Nephron progenitor cell (in vitro differentiated cells): ENCODE results near the gene DCAF11.

Experiments used
- DNase-seq: peaks from one replicate; pipeline ENCODE4 v3.0.0; 2021
- H3K27ac Mint-ChIP-seq: 2 replicates; pipeline ENCODE4 v1.8.0; 2021; ENCODE audit warnings: mild to moderate bottlenecking, moderate library complexity, mixed read lengths
- H3K27me3 Mint-ChIP-seq: 2 replicates; pipeline ENCODE4 v1.8.0; 2021; ENCODE audit warnings: mild to moderate bottlenecking, low read depth, mixed read lengths; ENCODE audit not compliant: poor library complexity
- H3K36me3 Mint-ChIP-seq: 2 replicates; pipeline ENCODE4 v1.8.0; 2021; ENCODE audit warnings: low read depth, mixed read lengths
- H3K4me1 Mint-ChIP-seq: 2 replicates; pipeline ENCODE4 v1.8.0; 2021; ENCODE audit warnings: mixed read lengths
- H3K4me3 Mint-ChIP-seq: 2 replicates; pipeline ENCODE4 v1.8.0; 2021; ENCODE audit warnings: mild to moderate bottlenecking, moderate library complexity, mixed read lengths
- H3K9me3 Mint-ChIP-seq: 2 replicates; pipeline ENCODE4 v1.8.0; 2021; ENCODE audit warnings: mild to moderate bottlenecking, moderate library complexity, mixed read lengths
- CTCF ChIP-seq: fragments of 200-600 bp; sonication (generic); IDR thresholded peaks from 2 replicates; pipeline ENCODE4 v1.5.0; 2021; ENCODE audit warnings: antibody characterized with exemption

DCAF11 gene

GRCh38 chr14:24135834-24136683 lies 21.5 kb downstream of the DCAF11 start, which contains the start of gene PSME1:
Gene PSME1 (plus strand): TSS chr14:24136194. CDS start chr14:24136263, 69 bp downstream.
- Mint-ChIP-seq H3K27me3 (peaks cover 22% of the 10 kb centered on the region), H3K9me3 (no peaks in the 10 kb centered on the region), H3K27ac (peak within 1 kb of the TSS; percentile 73), H3K36me3 (peaks cover 25% of the 10 kb centered on the region), H3K4me3 (peak within 1 kb of the TSS; percentile 88), H3K4me1 (peaks cover 66% of the 10 kb centered on the region)
- TF ChIP-seq CTCF = no peak
- peak; percentile 96 for DNase-seq

GRCh38 chr14:24136684-24137528 lies 22.3 kb downstream of the DCAF11 start:
- TF ChIP-seq CTCF = no peak
- DNase-seq = no peak
- H3K27me3 Mint-ChIP-seq = peaks cover 18% of the 10 kb centered on the region
- H3K4me1 Mint-ChIP-seq = peaks cover 61% of the 10 kb centered on the region
- peaks cover 25% of the 10 kb centered on the region for H3K36me3 Mint-ChIP-seq
- peak overlapping the region; percentile 83 for H3K4me3 Mint-ChIP-seq
- peak overlapping the region; percentile 73 for H3K27ac Mint-ChIP-seq
- H3K9me3 Mint-ChIP-seq = no peaks in the 10 kb centered on the region

- TF ChIP-seq CTCF = no peak
- peaks cover 57% of the 10 kb centered on the region for H3K4me1 Mint-ChIP-seq
- no peak overlapping the region for H3K27ac Mint-ChIP-seq
- H3K36me3 Mint-ChIP-seq = peaks cover 25% of the 10 kb centered on the region
- H3K27me3 Mint-ChIP-seq = peaks cover 18% of the 10 kb centered on the region
- peak overlapping the region; percentile 83 for H3K4me3 Mint-ChIP-seq
- no peaks in the 10 kb centered on the region for H3K9me3 Mint-ChIP-seq
- no peak for DNase-seq
Measured at GRCh38 chr14:24137529-24138395, 23.2 kb downstream of the DCAF11 start.

- TF ChIP-seq CTCF = no peak
- Mint-ChIP-seq H3K4me3 (peak overlapping the region; percentile 95), H3K27me3 (peaks cover 18% of the 10 kb centered on the region), H3K4me1 (peaks cover 55% of the 10 kb centered on the region), H3K9me3 (no peaks in the 10 kb centered on the region), H3K36me3 (peaks cover 25% of the 10 kb centered on the region), H3K27ac (no peak overlapping the region)
- DNase-seq = no peak
Measured at GRCh38 chr14:24138396-24139271, 24.1 kb downstream of the DCAF11 start.
